Mesodermal cell (in vitro differentiated cells): ENCODE measurements around the gene NPTX1.

ENCODE experiments used
- H3K27ac ChIP-seq: 2 replicates; pipeline ENCODE4 v1.7.0; 2013; ENCODE audit warnings: mild to moderate bottlenecking, low read depth, low read length, moderate library complexity; ENCODE audit not compliant: severe bottlenecking
- H3K36me3 ChIP-seq: 2 replicates; pipeline ENCODE4 v1.7.1; 2013; ENCODE audit warnings: mild to moderate bottlenecking, low read length, moderate library complexity; ENCODE audit not compliant: control insufficient read depth, insufficient read depth
- H3K4me1 ChIP-seq: one replicate; pipeline ENCODE4 v1.7.1; 2013; ENCODE audit warnings: mild to moderate bottlenecking, low read length; ENCODE audit not compliant: insufficient read depth, control insufficient read depth, poor library complexity, severe bottlenecking
- H3K4me3 ChIP-seq: 2 replicates; pipeline ENCODE4 v1.7.0; 2013; ENCODE audit warnings: low read length, control low read depth, mild to moderate bottlenecking; ENCODE audit not compliant: insufficient read depth, poor library complexity, severe bottlenecking; ENCODE audit errors: extremely low read depth
- H3K9me3 ChIP-seq: 2 replicates; pipeline ENCODE4 v1.7.1; 2013; ENCODE audit warnings: mild to moderate bottlenecking, low read length, moderate library complexity; ENCODE audit not compliant: control insufficient read depth
- whole genome bisulfite sequencing, 2 experiments: methylation state at CpG; one replicate each; pipeline ENCODE4 v1.1.5; 2013; ENCODE audit warnings: missing lambda C conversion rate in 2 of 2; ENCODE audit not compliant: insufficient coverage in 2 of 2; 5-methylcytosine and 5-hydroxymethylcytosine counted together

Gene NPTX1

GRCh38 chr17:80449930-80450576, 26.4 kb downstream of the NPTX1 start:
- Histone ChIP-seq H3K36me3 (no peaks in the 10 kb centered on the region), H3K27ac (no peak overlapping the region), H3K4me1 (peaks cover 11% of the 10 kb centered on the region), H3K4me3 (no peak overlapping the region), H3K9me3 (no peaks in the 10 kb centered on the region)
- WGBS, 2 experiments, result 80 to 84% methylated on average over 14 to 17 of the region's 18 CpGs

- Histone ChIP-seq H3K9me3 (no peaks in the 10 kb centered on the region), H3K4me1 (peaks cover 11% of the 10 kb centered on the region), H3K4me3 (no peak overlapping the region), H3K27ac (no peak overlapping the region), H3K36me3 (no peaks in the 10 kb centered on the region)
- WGBS, 2 experiments, result 83 to 85% methylated on average over 22 to 23 of the region's 27 CpGs
Measured at GRCh38 chr17:80449194-80449929, 27.0 kb downstream of the NPTX1 start.

GRCh38 chr17:80447790-80448189, 28.6 kb downstream of the NPTX1 start:
- Histone ChIP-seq H3K36me3 (no peaks in the 10 kb centered on the region), H3K4me1 (peaks cover 11% of the 10 kb centered on the region), H3K9me3 (no peaks in the 10 kb centered on the region), H3K4me3 (no peak overlapping the region), H3K27ac (no peak overlapping the region)
- 67 to 80% methylated on average over 4 of the region's 4 CpGs for WGBS, 2 experiments

- WGBS, 2 experiments, result 81 to 89% methylated on average over 6 to 8 of the region's 12 CpGs
- Histone ChIP-seq H3K4me1 (peaks cover 11% of the 10 kb centered on the region), H3K27ac (no peak overlapping the region), H3K4me3 (no peak overlapping the region), H3K9me3 (no peaks in the 10 kb centered on the region), H3K36me3 (no peaks in the 10 kb centered on the region)
Measured at GRCh38 chr17:80446645-80447405, 29.6 kb downstream of the NPTX1 start.

GRCh38 chr17:80445726-80446110, 30.7 kb downstream of the NPTX1 start:
- Histone ChIP-seq H3K27ac (no peak overlapping the region), H3K4me3 (no peak overlapping the region), H3K36me3 (no peaks in the 10 kb centered on the region), H3K9me3 (no peaks in the 10 kb centered on the region), H3K4me1 (peaks cover 11% of the 10 kb centered on the region)
- WGBS, 2 experiments, result 77 to 85% methylated on average over 8 to 10 of the region's 10 CpGs

GRCh38 chr17:80445007-80445725, 31.2 kb downstream of the NPTX1 start:
- Histone ChIP-seq H3K36me3 (no peaks in the 10 kb centered on the region), H3K4me3 (no peak overlapping the region), H3K4me1 (peaks cover 9% of the 10 kb centered on the region), H3K9me3 (no peaks in the 10 kb centered on the region), H3K27ac (no peak overlapping the region)
- 66 to 74% methylated on average over 14 to 22 of the region's 26 CpGs for WGBS, 2 experiments

GRCh38 chr17:80444644-80444979, 31.8 kb downstream of the NPTX1 start:
- H3K27ac ChIP-seq, result no peak overlapping the region
- no peak overlapping the region for H3K4me3 ChIP-seq
- WGBS, 2 experiments, result 74% methylated on average over 2 of the region's 6 CpGs; no CpG with 5 or more reads in 1 of the 2 experiments
- no peaks in the 10 kb centered on the region for H3K36me3 ChIP-seq
- H3K9me3 ChIP-seq, result no peaks in the 10 kb centered on the region
- peaks cover 7% of the 10 kb centered on the region for H3K4me1 ChIP-seq

GRCh38 chr17:80443916-80444643, 32.3 kb downstream of the NPTX1 start:
- Histone ChIP-seq H3K27ac (no peak overlapping the region), H3K4me3 (no peak overlapping the region), H3K9me3 (no peaks in the 10 kb centered on the region), H3K36me3 (no peaks in the 10 kb centered on the region), H3K4me1 (peaks cover 7% of the 10 kb centered on the region)
- 13% methylated on average over 24 to 29 of the region's 31 CpGs for WGBS, 2 experiments

- 52 to 59% methylated on average over 4 to 11 of the region's 12 CpGs for WGBS, 2 experiments
- no peak overlapping the region for H3K4me3 ChIP-seq
- H3K4me1 ChIP-seq, result peaks cover 7% of the 10 kb centered on the region
Measured at GRCh38 chr17:80443498-80443897, 32.9 kb downstream of the NPTX1 start.

GRCh38 chr17:80442764-80443163, 33.6 kb downstream of the NPTX1 start:
- WGBS, 2 experiments, result 77 to 89% methylated on average over 2 to 3 of the region's 4 CpGs

More at GRCh38 chr17:80443498-80443897, 32.9 kb downstream of the NPTX1 start:
- no peaks in the 10 kb centered on the region for H3K36me3 ChIP-seq
- no peak overlapping the region for H3K27ac ChIP-seq
- H3K9me3 ChIP-seq, result no peaks in the 10 kb centered on the region

More at GRCh38 chr17:80442764-80443163, 33.6 kb downstream of the NPTX1 start:
- no peaks in the 10 kb centered on the region for H3K9me3 ChIP-seq
- H3K4me1 ChIP-seq, result peaks cover 7% of the 10 kb centered on the region
- H3K4me3 ChIP-seq, result no peak overlapping the region
- H3K36me3 ChIP-seq, result no peaks in the 10 kb centered on the region
- no peak overlapping the region for H3K27ac ChIP-seq
